ENCODE results near the gene NCAPH2.

The NCAPH2 gene

DNA sequence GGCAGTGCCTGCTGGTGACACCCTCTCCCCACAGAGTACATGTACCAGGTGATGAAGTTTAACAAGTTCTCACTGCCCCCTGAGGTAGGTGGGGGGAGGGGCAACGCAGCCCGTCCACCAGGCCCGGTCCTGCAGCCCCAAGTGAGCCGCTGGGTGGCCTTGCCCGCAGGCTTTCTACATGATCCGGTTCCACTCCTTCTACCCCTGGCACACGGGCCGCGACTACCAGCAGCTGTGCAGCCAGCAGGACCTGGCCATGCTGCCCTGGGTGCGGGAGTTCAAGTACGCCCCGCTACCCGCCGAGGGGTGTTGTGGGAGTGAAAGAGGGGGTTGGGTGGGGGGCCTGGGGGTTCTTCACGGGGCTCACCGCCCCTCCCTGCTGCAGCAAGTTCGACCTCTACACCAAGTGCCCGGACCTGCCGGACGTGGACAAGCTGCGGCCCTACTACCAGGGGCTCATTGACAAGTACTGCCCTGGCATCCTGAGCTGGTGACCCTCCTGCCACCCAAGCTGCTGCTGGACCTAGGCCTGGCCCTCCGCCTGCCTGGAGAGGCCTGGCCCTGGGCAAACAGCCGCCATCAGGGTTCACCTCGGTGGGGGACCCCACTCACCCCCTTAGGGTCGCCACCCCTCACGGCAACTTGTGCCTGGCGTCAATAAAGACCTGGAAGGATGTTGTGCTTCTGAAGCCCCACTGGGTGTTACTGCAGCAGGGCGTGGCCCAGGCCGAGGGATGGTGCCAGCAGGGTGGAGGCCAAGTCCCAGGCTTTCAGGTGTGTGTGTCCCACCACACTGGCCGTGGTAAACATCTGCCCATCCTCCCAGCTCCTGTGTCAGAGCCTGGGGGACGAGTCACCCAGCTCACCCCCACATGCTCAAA, 18.4 kb upstream of the NCAPH2 start:
- no peak for DNase-seq (ENCODE audit: low read depth, low spot score)

DNA sequence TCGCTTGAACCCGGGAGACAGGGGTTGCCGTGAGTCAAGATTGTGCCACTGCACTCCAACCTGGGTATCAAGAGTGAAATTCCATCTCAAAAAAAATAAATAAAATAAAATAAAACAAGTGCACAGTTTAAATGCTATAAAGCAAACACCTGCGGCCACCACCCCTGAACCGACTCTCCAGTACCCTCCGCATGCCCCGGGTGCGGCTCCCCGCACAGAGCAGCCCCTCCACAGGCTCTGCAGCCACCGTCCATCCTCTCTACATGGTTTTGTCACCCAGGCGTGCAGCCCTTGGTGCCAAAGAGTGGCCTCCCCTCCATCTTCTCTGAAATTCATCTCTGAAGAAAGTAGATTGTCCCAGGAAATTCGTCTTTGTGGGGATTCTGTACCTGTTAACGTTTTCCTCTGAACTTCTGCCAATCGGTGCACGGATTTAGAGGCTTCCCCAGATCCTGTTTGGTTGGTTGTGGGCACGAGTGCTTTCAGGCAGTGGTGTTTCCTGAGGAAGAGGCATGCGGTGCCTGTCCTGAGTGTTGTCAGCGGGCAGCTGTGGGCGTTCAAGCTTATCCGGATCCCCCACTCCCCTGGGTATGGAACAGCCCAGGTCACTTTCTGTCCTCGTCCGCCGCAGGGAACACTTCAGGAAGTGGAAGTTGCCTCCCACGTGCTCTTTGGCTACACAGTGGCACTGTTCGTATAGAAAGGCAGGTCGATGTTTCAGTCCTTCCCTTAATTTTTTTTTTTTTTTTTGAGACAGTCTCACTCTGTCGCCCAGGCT, 17.3 kb upstream of the NCAPH2 start:
- DNase-seq (ENCODE audit: low read depth, low spot score): no peak

DNA sequence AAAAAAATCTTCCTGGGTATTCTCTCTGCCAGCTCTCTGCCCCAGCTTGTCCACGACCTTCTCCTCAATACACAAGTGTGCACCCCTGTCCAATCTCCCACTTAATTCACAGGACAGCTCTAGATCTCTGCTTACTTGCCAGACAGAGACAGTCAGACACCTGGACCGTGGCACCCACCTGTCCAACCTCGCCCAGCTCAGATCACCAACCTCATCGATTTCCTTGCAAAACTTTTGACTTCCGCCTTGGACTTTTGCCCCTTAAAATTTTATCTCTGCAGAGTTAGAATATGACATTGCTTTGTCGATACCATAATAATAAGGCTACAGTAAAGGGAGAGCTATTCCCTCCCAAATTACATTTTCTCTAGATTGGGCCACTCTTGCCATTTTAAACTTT, 10.9 kb upstream of the NCAPH2 start:
- DNase-seq (ENCODE audit: low read depth, low spot score): no peak

DNA sequence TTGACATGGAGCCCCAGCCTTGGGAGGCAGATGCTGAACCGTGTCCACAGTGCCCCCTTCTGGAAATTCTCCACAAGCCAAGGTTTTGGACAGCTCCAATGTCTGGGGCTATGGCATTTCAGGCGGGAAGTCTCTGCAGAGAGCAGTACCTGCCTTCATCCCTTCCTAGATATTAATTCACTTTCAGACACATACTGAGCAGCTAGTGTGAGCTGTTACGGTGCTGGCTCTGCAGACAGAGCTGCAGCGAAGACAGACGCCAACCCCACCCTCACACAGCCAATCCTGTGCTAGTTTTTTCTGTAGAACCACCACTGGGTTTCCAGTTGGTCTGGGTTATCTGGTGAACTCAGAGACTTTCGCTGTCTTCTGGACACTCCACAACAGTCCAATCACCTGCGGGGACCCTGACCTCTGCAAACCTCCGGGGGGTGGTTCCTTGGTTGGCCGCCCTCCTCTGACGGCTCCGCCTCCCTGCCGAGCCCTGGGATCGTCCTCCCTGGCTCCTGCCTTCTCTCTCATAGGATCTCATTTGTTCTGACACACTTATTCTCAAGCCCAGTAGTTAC, 9.6 kb upstream of the NCAPH2 start:
- DNase-seq (ENCODE audit: low read depth, low spot score): peak; percentile 44

DNA sequence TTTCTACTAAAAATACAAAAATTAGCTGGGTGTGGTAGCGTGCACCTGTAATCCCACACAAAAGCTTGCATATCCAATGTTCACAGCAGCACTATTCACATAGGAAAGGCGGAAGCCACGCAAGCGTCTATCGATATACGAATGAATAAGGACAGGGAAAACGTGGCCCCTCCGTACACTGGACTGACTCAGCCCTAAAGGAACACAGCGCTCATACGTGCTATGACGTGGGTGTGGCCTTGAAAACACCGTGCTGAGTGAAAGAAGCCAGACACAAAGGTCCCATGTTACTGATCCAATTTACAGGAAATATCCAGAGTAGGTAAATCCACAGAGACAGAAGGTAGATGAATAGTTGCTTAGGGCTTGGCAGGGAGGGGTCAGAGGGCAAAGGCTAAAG, 7.6 kb upstream of the NCAPH2 start:
- DNase-seq (ENCODE audit: low read depth, low spot score): no peak

GRCh38 chr22:50502096-50502495, 5.9 kb upstream of the NCAPH2 start:
- no peak for DNase-seq (ENCODE audit: low read depth, low spot score)

GRCh38 chr22:50502628-50503474, 5.2 kb upstream of the NCAPH2 start:
- no peak for DNase-seq (ENCODE audit: low read depth, low spot score)

DNA sequence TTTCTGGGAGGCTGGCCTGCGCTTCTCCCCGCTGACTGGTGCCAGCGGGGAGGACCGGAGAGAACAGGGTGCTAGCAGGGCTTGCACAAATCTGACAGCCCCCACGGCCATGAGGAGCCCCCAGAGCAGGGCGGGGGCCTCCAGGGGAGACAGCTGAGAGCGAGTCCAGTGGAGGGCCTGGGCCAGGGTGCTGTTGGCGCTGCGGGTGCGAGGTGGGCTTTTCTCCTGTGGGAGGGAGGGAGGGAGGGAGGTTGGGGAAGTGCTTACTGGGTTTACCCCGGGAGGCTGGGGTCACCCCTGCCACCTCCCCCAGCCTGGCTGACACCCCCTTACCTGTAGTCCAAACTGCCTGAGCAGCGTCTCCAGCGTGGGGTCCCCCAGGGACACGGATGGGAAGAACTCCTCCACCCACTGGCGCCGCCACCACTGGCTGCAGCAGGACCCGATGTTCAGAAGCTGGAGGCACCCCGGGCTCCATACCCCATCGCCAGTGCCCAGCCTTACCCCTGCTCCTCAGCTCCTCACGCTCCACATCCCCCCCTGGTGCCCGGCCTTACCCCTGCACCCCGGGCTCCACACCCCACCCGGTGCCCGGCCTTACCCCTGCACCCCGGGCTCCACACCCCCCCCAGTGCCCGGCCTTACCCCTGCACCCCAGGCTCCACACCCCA, 4.4 kb upstream of the NCAPH2 start:
- DNase-seq (ENCODE audit: low read depth, low spot score): no peak

DNA sequence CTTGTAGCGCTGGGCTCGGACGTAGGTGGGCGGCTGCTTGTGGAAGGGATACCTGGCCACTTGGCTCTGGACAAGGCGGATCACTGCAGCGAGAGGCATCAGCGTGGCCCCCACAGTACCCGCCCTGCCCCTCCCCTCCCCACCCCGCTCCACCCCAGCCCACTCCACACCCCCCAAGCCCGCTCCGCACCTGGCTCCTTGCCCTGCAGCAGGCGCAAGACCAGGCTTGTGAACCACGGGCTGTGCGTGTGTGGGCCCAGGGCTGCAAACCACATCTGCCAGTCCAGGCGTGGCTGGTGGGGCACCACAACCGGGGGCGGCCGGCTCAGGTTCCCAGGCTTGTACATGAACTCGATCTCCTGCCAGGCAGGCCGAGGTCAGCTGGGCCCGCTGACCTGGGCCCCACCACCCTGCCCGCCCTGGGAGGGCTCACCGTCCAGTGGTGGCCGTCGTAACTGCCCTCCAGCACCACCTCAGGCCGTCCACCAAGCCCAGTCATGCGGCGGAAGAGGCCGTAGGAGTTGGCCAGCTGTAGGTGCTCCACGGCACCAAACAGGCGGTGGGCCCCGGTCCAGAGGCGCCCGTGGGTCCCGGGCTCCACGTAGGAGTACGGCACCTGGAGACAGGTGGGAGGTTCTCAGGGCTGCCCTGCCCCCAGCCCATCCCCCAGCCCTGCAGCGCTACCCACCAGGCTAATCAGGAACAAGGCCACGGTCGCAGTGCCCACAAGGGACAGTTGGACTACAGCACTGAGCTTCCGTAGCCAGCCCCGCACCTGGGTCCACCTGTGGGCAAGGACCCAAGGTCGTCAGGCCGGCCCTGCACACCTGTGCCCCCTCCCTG, 3.4 kb upstream of the NCAPH2 start:
- DNase-seq (ENCODE audit: low read depth, low spot score): no peak

DNA sequence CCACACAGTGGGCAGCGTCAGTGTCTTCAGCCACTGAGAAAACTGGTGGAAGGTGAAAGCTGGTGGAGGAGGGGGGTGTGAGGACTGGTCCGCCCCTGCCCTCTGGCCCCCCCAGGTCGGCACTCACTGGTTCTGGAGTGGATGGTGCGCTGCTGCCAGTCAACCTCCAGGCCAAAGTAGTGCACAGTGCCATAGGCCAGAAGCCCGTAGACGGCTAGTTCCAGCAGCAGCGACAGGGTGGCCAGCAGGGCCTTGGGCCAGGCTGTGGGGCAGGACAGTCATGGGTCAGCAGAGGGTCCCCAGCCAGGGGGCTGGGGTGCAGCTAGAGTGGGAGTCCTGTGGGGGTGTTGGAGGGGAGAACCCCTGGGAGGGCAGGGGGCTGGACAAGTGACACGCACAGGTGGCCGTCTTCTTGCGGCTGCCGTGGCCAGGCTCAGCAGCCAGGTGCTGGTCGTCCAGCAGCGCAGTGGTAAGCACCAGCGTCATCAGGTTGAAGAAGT, 2.7 kb upstream of the NCAPH2 start:
- no peak for DNase-seq (ENCODE audit: low read depth, low spot score)

GRCh38 chr22:50505776-50506610, 2.0 kb upstream of the NCAPH2 start:
- DNase-seq (ENCODE audit: low read depth, low spot score): no peak

GRCh38 chr22:50506611-50507420, 1.2 kb upstream of the NCAPH2 start:
- no peak for DNase-seq (ENCODE audit: low read depth, low spot score)

DNA sequence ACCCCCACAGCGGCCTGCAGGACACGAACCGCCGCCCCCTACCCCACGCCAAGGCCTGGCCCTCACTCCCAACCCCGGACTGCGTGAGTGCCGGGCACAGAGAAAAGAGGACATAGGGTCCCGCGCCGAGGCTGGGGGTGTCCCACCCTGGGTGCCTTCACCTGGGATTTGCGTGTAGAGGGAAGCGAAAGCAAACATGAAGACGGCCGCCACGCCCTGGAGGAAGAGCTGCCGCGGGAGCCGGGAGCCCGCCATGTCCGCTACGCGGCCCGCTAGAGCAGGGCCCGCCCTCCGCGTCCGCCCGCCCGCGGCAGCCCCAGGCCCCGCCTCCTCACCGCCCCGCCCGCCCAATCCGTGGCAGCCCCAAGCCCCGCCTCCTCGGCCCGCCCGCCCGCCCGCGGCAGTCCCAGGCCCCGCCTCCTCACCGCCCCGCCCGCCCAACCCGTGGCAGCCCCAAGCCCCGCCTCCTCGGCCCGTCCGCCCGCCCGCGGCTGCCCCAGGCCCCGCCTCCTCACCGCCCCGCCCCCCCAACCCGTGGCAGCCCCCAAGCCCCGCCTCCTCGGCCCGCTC, 518 bp upstream of the NCAPH2 start, which contains the start of gene LMF2:
Gene LMF2, minus strand, starts transcription at position 282 of the 570 bp plus-strand sequence. Its CDS starts 27 bp downstream, at position 255.
- peak; percentile 81 for DNase-seq (ENCODE audit: low read depth, low spot score)

DNA sequence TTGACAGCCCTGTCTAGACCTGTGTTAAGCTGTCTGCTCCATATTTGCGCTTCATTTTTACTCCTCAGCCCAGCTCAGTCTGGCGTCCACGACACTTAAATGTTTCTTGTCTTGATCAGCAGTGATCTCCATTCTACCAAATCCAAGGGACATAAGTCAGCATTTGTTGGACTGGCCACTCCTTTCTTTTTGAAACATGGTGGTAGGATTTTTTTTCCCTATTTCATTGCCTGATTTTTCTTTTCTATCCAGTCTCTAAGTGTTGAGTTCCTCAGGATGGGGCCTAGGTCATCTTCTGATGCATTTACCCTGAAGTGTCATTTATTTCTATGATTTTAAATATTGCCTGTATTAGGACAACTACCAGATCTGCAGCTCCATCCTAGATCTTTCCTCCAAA, 873 bp downstream of the NCAPH2 start:
- no peak for DNase-seq (ENCODE audit: low read depth, low spot score)

GRCh38 chr22:50513175-50513574, 5.2 kb downstream of the NCAPH2 start:
- DNase-seq (ENCODE audit: low read depth, low spot score): no peak

DNA sequence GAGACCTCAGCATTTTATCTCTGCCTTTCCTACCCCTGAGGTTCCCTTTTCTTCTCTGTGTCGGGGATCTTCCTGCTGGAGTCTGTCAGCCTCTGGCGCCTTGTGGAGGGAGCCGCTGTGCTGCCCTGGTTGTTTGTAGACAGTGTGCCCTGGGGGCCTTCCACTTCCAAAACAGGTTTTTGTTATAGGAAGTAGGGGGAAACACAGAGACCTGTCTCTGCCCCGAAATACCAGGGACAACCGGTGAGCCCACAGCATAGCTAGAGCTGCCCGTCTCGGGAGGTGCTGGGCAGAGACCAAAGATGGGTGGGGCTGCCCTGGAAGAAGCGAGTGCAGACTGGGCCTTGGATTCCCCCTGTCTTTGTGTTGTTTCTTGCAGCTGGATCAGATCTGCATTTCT, 8.0 kb downstream of the NCAPH2 start:
- no peak for DNase-seq (ENCODE audit: low read depth, low spot score)

GRCh38 chr22:50516891-50517290, 8.9 kb downstream of the NCAPH2 start:
- no peak for DNase-seq (ENCODE audit: low read depth, low spot score)
